Trophoblast cell (in vitro differentiated cells and primary cell): ENCODE measurements around the gene ICA1.

Experiments used
- DNase-seq, 2 donors: peaks; one replicate each; pipeline ENCODE4 v3.0.0-alpha.2; 2016
- H2AFZ ChIP-seq: 2 replicates; pipeline ENCODE4 v1.6.1; 2013; ENCODE audit warnings: low read length, moderate library complexity, mild to moderate bottlenecking; ENCODE audit not compliant: insufficient read depth, poor library complexity
- H2AK5ac ChIP-seq: 2 replicates; pipeline ENCODE4 v1.6.1; 2013; ENCODE audit warnings: mild to moderate bottlenecking, low read length
- H2BK120ac ChIP-seq: 2 replicates; pipeline ENCODE4 v1.6.1; 2013; ENCODE audit warnings: low read length, mild to moderate bottlenecking, moderate library complexity; ENCODE audit not compliant: insufficient read depth, poor library complexity
- H2BK12ac ChIP-seq: 2 replicates; pipeline ENCODE4 v1.6.1; 2013; ENCODE audit warnings: mild to moderate bottlenecking, low read length, moderate library complexity
- H2BK5ac ChIP-seq: 2 replicates; pipeline ENCODE4 v1.6.1; 2013; ENCODE audit warnings: low read length, low read depth, moderate library complexity, mild to moderate bottlenecking; ENCODE audit not compliant: poor library complexity
- H3K14ac ChIP-seq: 2 replicates; pipeline ENCODE4 v1.6.1; 2013; ENCODE audit warnings: mild to moderate bottlenecking, low read length
- H3K18ac ChIP-seq: 2 replicates; pipeline ENCODE4 v1.6.1; 2013; ENCODE audit warnings: mild to moderate bottlenecking, low read length
- H3K23ac ChIP-seq: 2 replicates; pipeline ENCODE4 v1.6.1; 2013; ENCODE audit warnings: low read length
- H3K27ac ChIP-seq: 2 replicates; pipeline ENCODE4 v1.5.1; 2013; ENCODE audit warnings: low read depth, mild to moderate bottlenecking, inconsistent platforms, low read length, moderate library complexity
- H3K27me3 ChIP-seq: 2 replicates; pipeline ENCODE4 v1.6.1; 2013; ENCODE audit warnings: inconsistent platforms, mild to moderate bottlenecking, low read length, moderate library complexity; ENCODE audit not compliant: insufficient read depth
- H3K36me3 ChIP-seq, 2 experiments: 1 replicate in 1 of 2; 2 replicates in 1 of 2; pipeline ENCODE4 v1.6.1; 2013; ENCODE audit warnings: low read length in 2 of 2, mild to moderate bottlenecking in 2 of 2, moderate library complexity in 1 of 2; ENCODE audit not compliant: insufficient read depth in 2 of 2, control insufficient read depth in 1 of 2
- H3K4ac ChIP-seq: 2 replicates; pipeline ENCODE4 v1.6.1; 2013; ENCODE audit warnings: low read depth, mild to moderate bottlenecking, low read length, moderate library complexity
- H3K4me1 ChIP-seq, 2 experiments: 1 replicate in 1 of 2; 2 replicates in 1 of 2; pipeline ENCODE4 v1.6.1; 2013; ENCODE audit warnings: low read length in 2 of 2, mild to moderate bottlenecking in 2 of 2, moderate library complexity in 1 of 2; ENCODE audit not compliant: insufficient read depth in 2 of 2, control insufficient read depth in 1 of 2
- H3K4me2 ChIP-seq: 2 replicates; pipeline ENCODE4 v1.6.1; 2013; ENCODE audit warnings: inconsistent platforms, mild to moderate bottlenecking, low read length, moderate library complexity
- H3K4me3 ChIP-seq: 2 replicates; pipeline ENCODE4 v1.5.1; 2013; ENCODE audit warnings: mild to moderate bottlenecking, low read depth, low read length, inconsistent platforms
- H3K79me1 ChIP-seq: one replicate; pipeline ENCODE4 v1.6.1; 2013; ENCODE audit warnings: low read length
- H3K79me2 ChIP-seq: 2 replicates; pipeline ENCODE4 v1.6.1; 2013; ENCODE audit warnings: low read length, mild to moderate bottlenecking; ENCODE audit not compliant: control insufficient read depth, insufficient read depth, poor library complexity
- H3K9ac ChIP-seq: 2 replicates; pipeline ENCODE4 v1.6.1; 2013; ENCODE audit warnings: mild to moderate bottlenecking, low read length
- H3K9me3 ChIP-seq: 2 replicates; pipeline ENCODE4 v1.6.1; 2013; ENCODE audit warnings: low read depth, mild to moderate bottlenecking, control low read depth, inconsistent platforms, low read length; ENCODE audit not compliant: insufficient read depth
- H4K12ac ChIP-seq: 2 replicates; pipeline ENCODE4 v1.6.1; 2013; ENCODE audit warnings: low read depth, mild to moderate bottlenecking, low read length, moderate library complexity
- H4K8ac ChIP-seq: 2 replicates; pipeline ENCODE4 v1.6.1; 2013; ENCODE audit warnings: low read depth, mild to moderate bottlenecking, low read length, moderate library complexity
- H4K91ac ChIP-seq: one replicate; pipeline ENCODE4 v1.6.1; 2013; ENCODE audit warnings: low read depth, mild to moderate bottlenecking, low read length, moderate library complexity
- WGBS: extraction: QIAGEN DNeasy Blood & Tissue Kit; methylation state at CpG from one replicate; pipeline ENCODE4 v1.1.7; 2013; ENCODE audit warnings: missing lambda C conversion rate; ENCODE audit not compliant: insufficient read length, insufficient coverage; ENCODE audit errors: extremely low coverage; 5-methylcytosine and 5-hydroxymethylcytosine counted together

The ICA1 gene

DNA sequence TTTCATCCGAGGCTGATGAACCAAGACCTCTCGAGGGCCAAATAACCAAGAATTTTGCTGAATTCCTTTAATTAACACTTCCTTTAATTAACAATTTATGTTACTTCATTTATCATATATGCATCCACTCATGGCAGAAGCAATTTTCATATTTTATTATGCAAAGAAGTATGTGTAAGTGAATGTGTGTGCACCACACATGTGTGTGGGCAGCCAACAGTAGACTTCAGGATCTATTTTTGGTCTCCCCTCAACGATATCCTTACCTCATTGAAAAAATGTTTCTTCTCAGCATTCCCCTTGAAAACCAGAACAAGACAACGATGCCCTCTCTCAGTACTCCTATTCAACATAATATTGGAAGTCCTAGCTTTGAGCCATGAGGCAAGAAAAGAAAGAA lies 96.8 kb downstream of the ICA1 start:
- H2BK5ac ChIP-seq: no peak overlapping the region
- H3K79me1 ChIP-seq: no peaks in the 10 kb centered on the region
- H4K91ac ChIP-seq: no peak overlapping the region
- no peak for DNase-seq
- H3K79me2 ChIP-seq: no peaks in the 10 kb centered on the region
- H3K14ac ChIP-seq: no peak overlapping the region
- H2AFZ ChIP-seq: no peak overlapping the region
- H3K27ac ChIP-seq: no peak overlapping the region
- H3K9me3 ChIP-seq: no peaks in the 10 kb centered on the region
- H2BK12ac ChIP-seq: no peak overlapping the region
- H4K8ac ChIP-seq: no peak overlapping the region
- no peaks in the 10 kb centered on the region for H3K36me3 ChIP-seq
- no peak overlapping the region for H2BK120ac ChIP-seq
- no peaks in the 10 kb centered on the region for H3K4me1 ChIP-seq
- WGBS: no CpG with 5 or more reads among the region's 4 CpGs
- no peak overlapping the region for H3K18ac ChIP-seq
- no peak overlapping the region for H4K12ac ChIP-seq
- no peak overlapping the region for H3K4me3 ChIP-seq
- no peaks in the 10 kb centered on the region for H3K27me3 ChIP-seq
- H3K4ac ChIP-seq: no peak overlapping the region
- H2AK5ac ChIP-seq: no peak overlapping the region
- H3K9ac ChIP-seq: no peak overlapping the region
- H3K23ac ChIP-seq: no peak overlapping the region
- no peak overlapping the region for H3K4me2 ChIP-seq

DNA sequence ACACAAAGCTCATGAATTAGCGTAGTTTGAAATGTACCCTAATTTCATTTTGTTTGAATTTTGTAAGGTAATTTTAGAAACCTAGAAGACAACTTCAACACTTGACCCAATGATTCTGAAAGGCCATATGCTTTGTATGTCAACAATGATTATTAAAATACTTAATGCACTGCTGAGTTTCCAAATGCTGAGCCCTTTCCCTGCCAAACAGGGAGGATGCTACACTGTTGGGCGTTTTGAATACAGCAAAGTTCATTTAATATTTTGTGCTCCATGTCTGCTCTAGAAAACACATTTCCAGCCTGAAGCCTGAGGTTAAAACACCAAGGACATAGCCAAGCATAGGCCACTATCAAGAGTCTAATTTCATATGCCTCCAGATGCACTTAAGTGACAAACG lies 99.8 kb downstream of the ICA1 start:
- Histone ChIP-seq H2AFZ (no peak overlapping the region), H3K79me1 (no peaks in the 10 kb centered on the region), H2BK12ac (no peak overlapping the region), H3K4me3 (no peak overlapping the region), H3K4me1 (no peaks in the 10 kb centered on the region), H3K9me3 (peaks cover 2% of the 10 kb centered on the region), H3K18ac (no peak overlapping the region), H4K91ac (no peak overlapping the region), H3K79me2 (no peaks in the 10 kb centered on the region), H3K27me3 (no peaks in the 10 kb centered on the region), H3K14ac (no peak overlapping the region), H3K36me3 (peaks cover 0 to 1% of the 10 kb centered on the region in 2 experiments), H2BK5ac (no peak overlapping the region), H3K4me2 (no peak overlapping the region), H3K4ac (no peak overlapping the region), H3K27ac (no peak overlapping the region), H3K23ac (no peak overlapping the region), H4K12ac (no peak overlapping the region), H2BK120ac (no peak overlapping the region), H2AK5ac (no peak overlapping the region), H3K9ac (no peak overlapping the region), H4K8ac (no peak overlapping the region)
- no CpG with 5 or more reads among the region's 3 CpGs for WGBS
- DNase-seq: no peak

DNA sequence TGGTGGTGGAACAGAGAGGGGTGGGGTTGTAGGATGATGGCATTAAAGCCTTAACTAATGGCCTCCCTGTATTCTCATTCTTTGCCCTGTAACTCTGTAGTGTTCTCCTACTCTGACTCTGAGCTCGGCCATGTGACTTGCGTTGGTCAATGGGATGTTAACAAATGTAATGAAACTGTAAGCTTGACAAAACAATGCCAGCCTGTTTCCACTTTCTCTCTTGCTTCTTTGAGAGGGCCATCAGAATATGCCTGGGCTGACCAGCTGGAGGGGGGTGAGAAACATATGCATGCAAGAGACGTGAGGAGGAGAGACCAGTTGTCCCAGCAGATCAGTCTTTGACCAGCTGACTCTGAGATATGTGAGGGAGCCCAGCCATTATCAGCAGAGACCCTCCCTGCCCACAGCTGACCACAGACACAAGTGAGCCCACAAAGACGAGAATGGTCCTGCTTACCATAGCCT lies 100.6 kb downstream of the ICA1 start:
- no peak overlapping the region for H2BK5ac ChIP-seq
- H3K23ac ChIP-seq: no peak overlapping the region
- no peak overlapping the region for H3K9ac ChIP-seq
- no peak overlapping the region for H3K4me2 ChIP-seq
- no peak overlapping the region for H4K12ac ChIP-seq
- no peak overlapping the region for H3K14ac ChIP-seq
- H2BK120ac ChIP-seq: no peak overlapping the region
- no peak overlapping the region for H4K8ac ChIP-seq
- H3K4me1 ChIP-seq: no peaks in the 10 kb centered on the region
- no peak overlapping the region for H2BK12ac ChIP-seq
- no peak overlapping the region for H3K18ac ChIP-seq
- no peaks in the 10 kb centered on the region for H3K27me3 ChIP-seq
- no peak overlapping the region for H4K91ac ChIP-seq
- no CpG with 5 or more reads among the region's 4 CpGs for WGBS
- H2AFZ ChIP-seq: peak overlapping the region; percentile 0
- no peaks in the 10 kb centered on the region for H3K79me1 ChIP-seq
- no peaks in the 10 kb centered on the region for H3K79me2 ChIP-seq
- no peak for DNase-seq
- H3K36me3 ChIP-seq: peaks cover 0 to 1% of the 10 kb centered on the region in 2 experiments
- H3K27ac ChIP-seq: no peak overlapping the region
- H3K9me3 ChIP-seq: peaks cover 2% of the 10 kb centered on the region
- no peak overlapping the region for H2AK5ac ChIP-seq
- no peak overlapping the region for H3K4ac ChIP-seq
- H3K4me3 ChIP-seq: no peak overlapping the region

GRCh38 chr7:8160779-8161345 lies 101.1 kb downstream of the ICA1 start:
- H3K27me3 ChIP-seq: no peaks in the 10 kb centered on the region
- H3K27ac ChIP-seq: no peak overlapping the region
- no peak overlapping the region for H4K12ac ChIP-seq
- no peak overlapping the region for H2BK12ac ChIP-seq
- peaks cover 0 to 1% of the 10 kb centered on the region in 2 experiments for H3K36me3 ChIP-seq
- no peak overlapping the region for H4K8ac ChIP-seq
- no peak overlapping the region for H2BK120ac ChIP-seq
- H3K4me2 ChIP-seq: no peak overlapping the region
- no peak overlapping the region for H3K9ac ChIP-seq
- H3K14ac ChIP-seq: no peak overlapping the region
- H3K4ac ChIP-seq: no peak overlapping the region
- no CpG with 5 or more reads among the region's 7 CpGs for WGBS
- H2AFZ ChIP-seq: no peak overlapping the region
- H2AK5ac ChIP-seq: no peak overlapping the region
- no peak overlapping the region for H3K23ac ChIP-seq
- H4K91ac ChIP-seq: no peak overlapping the region
- H3K4me3 ChIP-seq: no peak overlapping the region
- H3K4me1 ChIP-seq: no peaks in the 10 kb centered on the region
- H3K79me2 ChIP-seq: no peaks in the 10 kb centered on the region
- DNase-seq: no peak
- no peak overlapping the region for H2BK5ac ChIP-seq
- peaks cover 2% of the 10 kb centered on the region for H3K9me3 ChIP-seq
- no peak overlapping the region for H3K18ac ChIP-seq
- H3K79me1 ChIP-seq: no peaks in the 10 kb centered on the region
